H7 (cell line): Measurements from ENCODE around the gene PNP. TPM values are rescaled to one million over a fixed set of nuclear protein-coding genes. Genes with fewer than 3 reads are reported as not detected.
A peak's percentile ranks its signal among the peaks of the same experiment; 100 is the strongest.

ENCODE experiments used
- DNase-seq: peaks from one replicate; pipeline ENCODE4 v3.0.0; 2012
- H3K27me3 ChIP-seq: 2 replicates; pipeline ENCODE4 v1.6.0; 2011; ENCODE audit warnings: mild to moderate bottlenecking, low read length; ENCODE audit not compliant: control insufficient read depth, insufficient read depth
- H3K36me3 ChIP-seq: replicated peaks from 2 replicates; pipeline ENCODE4 v1.5.1; 2011; ENCODE audit warnings: low read length; ENCODE audit not compliant: control insufficient read depth, insufficient read depth
- H3K4me3 ChIP-seq: 2 replicates; pipeline ENCODE4 v1.5.1; 2011; ENCODE audit warnings: low read depth, mild to moderate bottlenecking, control low read depth, low read length, moderate library complexity; ENCODE audit not compliant: insufficient read depth
- total RNA-seq: library from RNA; depleted of rRNA; stranded (reverse); fragments of >200 nt; shearing (Covaris generic); gene quantifications from 2 replicates; pipeline ENCODE4 v1.2.3, GENCODE V29; 2014

PNP gene
- total RNA-seq, 1 experiment from 2014 or later = 244 TPM

DNA sequence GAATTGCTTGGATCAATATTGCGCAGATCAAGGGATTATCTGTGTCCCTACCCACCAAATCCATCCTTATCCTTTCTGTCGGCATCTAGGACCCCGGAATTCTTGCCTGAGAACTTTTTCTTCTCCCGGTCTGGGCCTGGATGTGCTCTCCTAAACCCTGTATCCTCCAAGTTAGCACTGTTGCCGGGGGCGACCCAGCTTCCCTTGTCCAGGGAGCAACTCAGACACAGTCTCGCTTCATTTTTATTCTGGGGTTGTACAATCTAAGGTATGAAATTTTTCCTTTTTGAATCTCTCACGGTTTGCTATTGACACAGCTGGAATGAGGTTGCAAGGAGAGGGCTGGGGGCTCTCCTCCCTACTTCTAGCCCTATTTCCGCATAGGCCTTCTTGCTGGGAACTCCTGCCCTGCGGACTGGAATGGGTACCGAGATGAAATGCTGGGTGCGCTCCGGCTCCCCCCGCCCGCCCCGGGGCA, 403 bp upstream of the PNP start:
- H3K4me3 ChIP-seq = peak overlapping the region; percentile 94
- H3K27me3 ChIP-seq = no peaks in the 10 kb centered on the region
- no peak for DNase-seq
- peaks cover 8% of the 10 kb centered on the region for H3K36me3 ChIP-seq

DNA sequence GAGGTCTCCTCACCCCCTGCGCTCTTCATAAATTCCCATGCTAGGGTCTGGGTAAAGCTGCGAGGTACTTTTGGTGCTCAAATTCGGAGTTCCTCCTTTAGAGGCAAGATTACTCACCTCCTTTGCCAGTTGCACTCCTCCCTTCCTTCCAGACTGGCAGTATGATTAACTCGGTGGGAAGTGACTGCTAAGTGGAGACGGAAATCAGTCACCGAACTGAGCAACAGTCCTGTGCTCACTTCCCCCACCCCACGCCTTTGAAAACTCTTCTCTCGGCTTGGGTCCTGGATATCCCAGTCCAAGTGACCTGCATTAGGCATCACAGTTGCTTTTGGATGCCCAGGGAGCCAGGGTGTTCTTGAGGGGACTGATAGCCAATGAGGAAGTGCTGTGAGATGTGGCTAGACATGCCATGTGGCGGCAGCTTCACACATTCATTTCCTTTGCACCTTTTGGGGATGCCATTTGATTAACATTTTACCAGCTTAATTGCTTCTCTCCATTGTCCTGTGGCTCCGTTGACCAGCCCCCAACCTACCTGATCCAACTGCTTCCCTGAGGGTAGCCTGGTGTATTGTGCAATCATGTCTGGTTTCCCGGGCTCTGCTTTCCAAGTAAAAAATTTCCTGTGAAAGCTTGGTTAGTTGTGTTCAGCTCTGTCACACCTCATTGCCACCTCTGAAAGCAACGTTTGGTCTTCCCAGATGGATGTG, 840 bp downstream of the PNP start:
- Histone ChIP-seq H3K4me3 (peak overlapping the region; percentile 94), H3K27me3 (no peaks in the 10 kb centered on the region), H3K36me3 (peaks cover 14% of the 10 kb centered on the region)
- peak; percentile 42 for DNase-seq

DNA sequence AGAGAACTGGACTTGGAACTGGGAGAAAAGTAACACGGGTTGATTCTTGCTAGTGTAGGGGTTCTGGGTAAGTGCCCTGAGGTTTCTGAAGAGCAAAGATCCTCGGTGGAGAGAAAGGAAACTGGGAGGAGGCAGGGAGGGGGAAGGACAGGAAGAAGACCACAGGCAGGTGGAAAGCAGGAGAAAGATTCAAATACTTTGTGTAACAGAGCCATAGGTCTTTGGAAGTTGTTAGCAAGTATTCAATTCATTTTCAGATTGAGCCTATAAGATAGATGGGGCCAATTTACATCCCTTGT, 1.3 kb downstream of the PNP start:
- H3K36me3 ChIP-seq = peaks cover 17% of the 10 kb centered on the region
- peak overlapping the region; percentile 94 for H3K4me3 ChIP-seq
- DNase-seq = peak; percentile 36
- H3K27me3 ChIP-seq = no peaks in the 10 kb centered on the region

DNA sequence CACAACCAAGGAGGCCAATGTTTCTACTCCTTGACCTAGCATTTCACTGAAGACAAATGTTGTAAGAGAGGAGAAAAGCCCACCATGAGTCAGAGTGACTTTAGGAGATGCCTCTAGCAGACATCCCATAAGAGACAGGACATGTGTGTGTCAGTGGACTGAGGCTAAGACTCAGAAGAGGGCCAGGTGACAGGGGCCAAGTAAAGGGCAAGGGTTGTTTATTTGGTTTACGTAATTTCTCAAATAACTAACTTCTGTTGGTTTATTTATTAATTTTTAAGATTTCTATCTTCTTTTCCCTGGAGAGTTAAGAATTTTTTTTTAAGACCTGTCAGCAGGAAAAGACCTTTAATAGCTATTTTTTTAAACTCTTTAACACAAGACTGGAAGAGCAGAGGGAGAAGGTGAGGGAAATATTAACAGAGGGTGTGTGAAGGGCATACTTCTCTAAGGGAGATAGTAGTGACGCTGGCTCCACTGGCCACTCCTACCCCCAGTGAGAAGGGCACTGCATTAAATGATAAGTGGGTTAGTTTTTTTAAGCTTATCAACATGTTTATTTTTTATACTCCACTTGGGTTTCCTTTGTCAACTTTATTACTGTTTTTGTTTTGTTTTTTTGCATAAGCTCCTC, 3.4 kb downstream of the PNP start:
- DNase-seq = no peak
- Histone ChIP-seq H3K4me3 (no peak overlapping the region), H3K27me3 (no peaks in the 10 kb centered on the region), H3K36me3 (peaks cover 30% of the 10 kb centered on the region)

DNA sequence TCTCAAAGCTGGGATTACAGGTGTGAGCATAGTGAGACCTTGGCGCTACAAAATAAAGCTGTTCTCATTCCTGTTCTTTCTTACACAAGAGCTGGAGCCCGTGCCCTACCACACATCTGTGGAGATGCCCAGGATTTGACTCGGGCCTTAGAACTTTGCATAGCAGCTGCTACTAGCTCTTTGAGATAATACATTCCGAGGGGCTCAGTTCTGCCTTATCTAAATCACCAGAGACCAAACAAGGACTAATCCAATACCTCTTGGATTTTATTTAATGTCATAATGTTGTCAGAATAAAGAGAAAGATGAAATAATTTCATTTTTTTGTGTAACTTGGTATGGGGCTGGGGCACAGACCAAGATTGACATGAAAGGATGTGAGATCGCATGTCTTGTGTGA, 7.6 kb downstream of the PNP start:
- no peak for DNase-seq
- H3K4me3 ChIP-seq = no peak overlapping the region
- H3K36me3 ChIP-seq = peaks cover 32% of the 10 kb centered on the region
- no peaks in the 10 kb centered on the region for H3K27me3 ChIP-seq

DNA sequence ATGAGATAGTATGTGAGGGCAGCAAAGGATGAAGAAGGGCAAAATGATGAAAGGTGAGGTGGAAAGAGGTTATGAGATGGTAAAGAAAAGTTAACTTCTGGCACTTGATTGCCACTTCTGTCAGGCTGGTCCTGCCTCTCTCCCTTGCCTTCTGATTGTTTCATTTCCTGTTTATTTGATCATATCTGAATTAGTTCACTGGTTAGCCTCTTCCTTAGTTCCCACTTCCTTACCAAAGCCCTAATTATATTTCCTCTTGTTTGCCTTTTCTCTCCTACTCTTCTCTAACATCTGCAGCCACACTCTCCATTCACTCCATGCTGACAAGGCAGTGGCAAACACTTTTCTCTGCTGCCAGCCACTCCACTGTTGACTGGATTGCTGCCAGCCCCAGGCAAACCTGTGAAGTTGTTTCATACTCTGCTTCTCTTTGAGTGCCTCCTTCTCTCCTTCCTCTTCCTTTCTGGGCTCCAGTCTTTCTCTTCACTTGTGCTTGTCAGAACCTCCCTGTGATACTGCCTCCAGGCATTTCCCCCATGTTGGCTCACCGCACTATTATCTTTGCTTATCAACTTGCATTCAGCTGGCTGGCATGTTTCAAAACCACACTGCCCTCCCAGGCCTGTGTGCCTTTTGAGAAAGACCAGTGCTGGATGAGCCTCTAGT, 8.1 kb downstream of the PNP start:
- Histone ChIP-seq H3K27me3 (no peaks in the 10 kb centered on the region), H3K36me3 (peaks cover 31% of the 10 kb centered on the region), H3K4me3 (no peak overlapping the region)
- DNase-seq = no peak

DNA sequence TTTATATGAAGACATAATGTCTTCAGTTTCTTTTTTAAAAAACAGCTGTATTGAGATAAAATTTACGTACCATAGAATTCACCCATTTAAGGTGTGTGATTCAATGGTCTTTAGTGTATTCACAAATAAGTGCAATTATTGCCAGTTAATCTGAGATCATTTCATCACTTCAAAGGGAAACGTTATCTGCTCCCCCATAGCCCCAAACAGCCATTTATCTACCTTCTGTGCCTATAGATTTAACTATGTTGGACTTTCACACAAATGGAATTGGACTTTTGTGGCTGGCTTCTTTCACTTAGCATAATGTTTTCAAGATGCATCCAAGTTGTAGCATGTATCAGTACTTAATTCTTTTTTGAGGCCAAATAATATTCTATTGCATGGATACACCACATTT, 9.7 kb downstream of the PNP start:
- no peaks in the 10 kb centered on the region for H3K27me3 ChIP-seq
- no peak overlapping the region for H3K4me3 ChIP-seq
- DNase-seq = no peak
- H3K36me3 ChIP-seq = peaks cover 24% of the 10 kb centered on the region

DNA sequence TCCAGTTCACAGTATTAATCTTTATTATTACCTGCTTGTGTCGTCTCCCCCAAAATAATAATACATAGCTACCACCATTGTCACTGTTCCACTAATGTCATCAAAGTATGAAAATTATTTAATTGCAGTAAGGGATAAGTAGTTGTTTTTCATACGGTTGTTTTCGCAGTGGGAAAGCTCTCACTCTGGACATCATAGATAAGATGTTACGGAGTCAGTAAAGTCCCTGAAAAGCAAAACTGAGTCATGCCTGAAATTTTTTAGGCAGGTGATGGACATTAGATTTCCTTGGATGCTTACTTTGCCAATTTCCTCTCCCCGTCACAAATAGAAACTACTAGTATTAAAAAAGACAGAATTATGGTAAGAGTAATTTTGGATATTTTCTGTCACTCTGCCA, 13.2 kb downstream of the PNP start:
- Histone ChIP-seq H3K4me3 (no peak overlapping the region), H3K36me3 (peaks cover 4% of the 10 kb centered on the region), H3K27me3 (no peaks in the 10 kb centered on the region)
- DNase-seq = no peak

DNA sequence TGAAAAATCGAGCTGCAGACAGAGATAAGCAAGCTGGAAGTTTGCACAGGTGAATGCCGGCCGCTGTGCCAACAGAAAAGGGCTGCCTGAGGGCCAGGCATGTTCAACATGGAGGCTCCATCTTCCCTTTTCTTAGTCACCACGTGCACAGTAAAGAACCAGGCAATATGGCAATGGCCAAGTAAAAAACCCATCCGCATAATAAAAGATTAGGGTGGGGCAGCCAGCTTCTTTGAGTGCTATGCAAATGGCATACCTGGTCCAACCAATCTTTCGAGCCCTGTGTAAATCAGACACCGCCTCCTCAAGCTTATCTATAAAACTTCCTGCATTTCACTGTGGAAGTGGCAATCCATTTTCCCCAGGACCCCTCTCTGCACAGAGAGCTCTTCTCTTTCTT, 16.7 kb downstream of the PNP start:
- no peak for DNase-seq
- H3K36me3 ChIP-seq = no peaks in the 10 kb centered on the region
- H3K27me3 ChIP-seq = no peaks in the 10 kb centered on the region
- H3K4me3 ChIP-seq = no peak overlapping the region

DNA sequence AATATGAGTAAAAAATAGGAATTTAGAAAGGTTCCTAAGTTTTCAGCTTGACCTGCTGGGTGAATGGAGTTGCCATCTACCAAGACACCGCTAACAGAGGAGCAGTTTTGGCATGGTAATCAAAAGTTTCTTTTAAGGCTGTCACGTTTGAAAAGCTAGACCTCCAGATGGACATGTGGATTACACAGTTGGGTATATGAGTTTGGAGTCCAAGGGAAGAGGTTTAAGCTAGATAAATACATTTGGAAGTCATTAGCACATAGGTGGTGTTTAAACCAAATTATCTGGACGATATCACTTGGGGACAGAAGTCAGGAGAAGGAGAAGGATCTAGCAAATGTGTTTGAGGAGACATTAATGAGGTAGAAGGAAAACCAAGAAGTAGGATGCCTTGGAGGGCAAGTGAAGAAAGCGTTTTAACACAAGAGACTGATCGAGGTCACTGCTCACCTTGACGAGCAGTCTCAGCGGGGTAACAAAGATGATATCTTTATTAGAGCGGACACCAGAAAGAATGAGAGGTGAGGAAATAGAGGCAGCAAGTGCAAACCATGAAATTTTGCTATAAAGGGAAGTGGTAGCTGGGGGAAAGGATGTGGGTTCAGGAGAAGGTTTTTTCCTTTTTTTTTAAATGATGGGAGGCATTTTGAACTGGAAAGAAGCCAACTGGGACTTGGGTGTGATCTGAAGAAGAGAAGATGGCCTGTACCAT, 17.6 kb downstream of the PNP start:
- DNase-seq = no peak
- Histone ChIP-seq H3K4me3 (no peak overlapping the region), H3K27me3 (no peaks in the 10 kb centered on the region), H3K36me3 (no peaks in the 10 kb centered on the region)

DNA sequence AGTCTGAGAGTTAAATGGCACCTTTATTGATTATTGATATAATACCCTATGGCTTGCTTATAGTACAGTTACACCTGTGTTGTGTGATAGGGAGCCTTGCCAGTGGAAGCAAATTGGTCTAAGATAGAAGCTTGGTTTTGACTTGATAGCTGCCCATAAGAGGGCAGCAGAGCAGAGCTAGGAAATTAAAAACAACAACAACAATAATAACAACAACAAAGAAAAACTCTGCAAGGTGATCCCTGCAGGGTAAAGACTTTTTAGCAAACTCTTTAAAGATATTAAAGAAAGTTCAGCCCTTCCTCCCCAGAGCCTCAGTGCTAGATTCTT, 18.2 kb downstream of the PNP start:
- no peak for DNase-seq
- H3K27me3 ChIP-seq = no peaks in the 10 kb centered on the region
- H3K36me3 ChIP-seq = no peaks in the 10 kb centered on the region
- H3K4me3 ChIP-seq = no peak overlapping the region

DNA sequence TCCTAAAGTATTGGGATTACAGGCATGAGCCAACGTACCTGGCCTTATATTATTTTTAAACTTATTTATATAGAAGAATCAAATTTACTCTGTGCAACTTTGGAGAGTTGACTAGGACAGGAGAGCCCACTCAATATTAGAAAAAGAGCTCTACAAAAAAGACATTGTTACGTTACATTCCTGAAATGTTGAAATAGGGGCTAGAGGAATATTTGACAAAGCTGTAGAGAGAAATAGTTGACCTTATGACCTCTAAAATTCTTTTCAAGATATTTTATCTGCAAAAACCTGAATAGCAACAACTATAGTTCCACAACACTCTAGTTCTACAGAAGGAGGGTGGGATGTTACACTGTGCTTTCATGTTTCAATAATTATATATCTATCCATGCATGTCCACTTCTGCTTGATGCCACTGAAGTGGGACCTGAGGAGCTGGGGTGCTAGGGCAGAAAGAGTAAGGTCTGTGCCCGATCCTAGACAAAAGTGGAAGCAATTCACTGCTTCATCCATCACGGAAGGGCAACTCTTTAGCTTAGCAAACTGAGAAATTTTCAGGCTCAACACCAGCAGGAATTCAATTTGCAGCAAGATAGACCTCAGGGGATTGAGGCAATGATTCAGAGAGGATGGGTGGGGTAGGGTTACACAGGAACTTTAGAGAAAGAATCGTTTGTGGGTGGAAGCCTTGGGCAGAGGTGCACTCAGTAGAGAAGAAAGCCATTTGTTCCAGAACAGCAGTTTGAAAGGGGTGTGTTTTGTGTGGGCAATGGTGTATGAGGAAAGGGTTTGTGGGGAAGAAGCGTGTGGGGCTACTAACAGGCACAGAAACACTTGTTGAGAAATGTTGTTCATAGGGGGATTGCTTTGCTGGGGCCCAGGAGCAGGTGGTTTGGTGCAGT, 20.1 kb downstream of the PNP start:
- no peak for DNase-seq
- no peak overlapping the region for H3K4me3 ChIP-seq
- no peaks in the 10 kb centered on the region for H3K27me3 ChIP-seq
- H3K36me3 ChIP-seq = no peaks in the 10 kb centered on the region

DNA sequence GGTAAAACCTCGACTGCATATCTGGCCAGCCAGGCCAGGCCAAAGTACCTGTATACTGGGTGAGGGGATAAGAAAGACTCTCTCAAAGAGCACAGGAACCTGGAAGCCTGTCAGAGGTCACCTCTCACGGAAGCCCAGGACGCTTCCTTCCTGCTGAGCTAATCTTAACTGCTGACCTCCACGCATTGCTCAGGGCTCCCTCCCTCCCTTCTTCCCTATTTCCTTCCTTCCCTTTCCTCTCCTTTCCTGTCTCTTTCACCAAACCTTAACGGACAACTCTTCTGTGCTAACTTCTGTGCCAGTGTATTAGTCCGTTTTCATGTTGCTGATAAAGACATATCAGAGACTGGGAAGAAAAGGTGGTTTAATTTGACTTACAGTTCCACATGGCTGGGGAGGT, 21.4 kb downstream of the PNP start:
- H3K27me3 ChIP-seq = no peaks in the 10 kb centered on the region
- no peak for DNase-seq
- H3K36me3 ChIP-seq = no peaks in the 10 kb centered on the region; the same call in 1 of the 2 replicates
- no peak overlapping the region for H3K4me3 ChIP-seq

DNA sequence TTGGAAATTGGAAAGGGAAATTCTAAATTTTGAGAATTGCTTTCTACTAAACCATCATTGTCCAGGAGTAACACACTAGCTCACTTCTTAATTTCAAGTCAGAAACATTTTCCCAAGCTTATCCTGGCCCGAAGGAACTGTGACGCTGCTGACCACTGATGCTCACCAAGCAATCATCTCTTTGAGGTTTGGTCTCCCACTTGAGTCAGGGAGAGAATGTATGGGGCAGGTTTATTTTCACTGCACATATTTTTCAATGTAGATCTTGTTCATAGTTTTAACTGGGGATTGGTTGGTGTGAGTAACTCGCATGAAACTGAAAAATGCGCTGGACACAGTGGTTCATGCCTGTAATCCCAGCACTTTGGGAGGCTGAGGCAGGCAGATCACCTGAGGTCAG, 23.3 kb downstream of the PNP start:
- Histone ChIP-seq H3K36me3 (no peaks in the 10 kb centered on the region; the same call in 1 of the 2 replicates), H3K4me3 (no peak overlapping the region), H3K27me3 (no peaks in the 10 kb centered on the region)
- DNase-seq = no peak
